T-helper 22 cell (primary cell): ENCODE measurements around the gene MPRIP.
"Not testable (repeated sequence)": the region's sequence is repeated elsewhere in the genome, so short reads cannot be mapped to it uniquely, and the experiment has no call there.

Source experiments
- DNase-seq: peaks from one replicate; pipeline ENCODE4 v3.0.0-alpha.2; 2020; ENCODE audit warnings: low read depth

The MPRIP gene

GRCh38 chr17:17127156-17127555 is 84.9 kb downstream of the MPRIP start:
- DNase-seq: no peak

GRCh38 chr17:17127730-17128291 is 85.6 kb downstream of the MPRIP start:
- DNase-seq: no peak

- DNase-seq: no peak
Measured at GRCh38 chr17:17128476-17129075, 86.3 kb downstream of the MPRIP start.

GRCh38 chr17:17129466-17129865 is 87.2 kb downstream of the MPRIP start:
- no peak for DNase-seq

- no peak for DNase-seq
Measured at GRCh38 chr17:17130077-17130844, 88.0 kb downstream of the MPRIP start.

GRCh38 chr17:17131839-17132238 is 89.6 kb downstream of the MPRIP start:
- DNase-seq: no peak

- DNase-seq: no peak
Measured at GRCh38 chr17:17132746-17133145, 90.5 kb downstream of the MPRIP start.

- no peak for DNase-seq
Measured at GRCh38 chr17:17134051-17134956, 92.0 kb downstream of the MPRIP start.

- no peak for DNase-seq
Measured at GRCh38 chr17:17134957-17135333, 92.7 kb downstream of the MPRIP start.

- DNase-seq: not testable (repeated sequence)
Measured at GRCh38 chr17:17136221-17136620, 94.0 kb downstream of the MPRIP start.

- DNase-seq: no peak
Measured at GRCh38 chr17:17137731-17138585, 95.7 kb downstream of the MPRIP start.

GRCh38 chr17:17139972-17140589 is 97.8 kb downstream of the MPRIP start:
- no peak for DNase-seq

- DNase-seq: no peak
Measured at GRCh38 chr17:17140590-17140980, 98.3 kb downstream of the MPRIP start.

GRCh38 chr17:17141279-17141678 is 99.0 kb downstream of the MPRIP start:
- no peak for DNase-seq

- DNase-seq: no peak
Measured at GRCh38 chr17:17141860-17142552, 99.7 kb downstream of the MPRIP start.

- no peak for DNase-seq
Measured at GRCh38 chr17:17142556-17142955, 100.3 kb downstream of the MPRIP start.

GRCh38 chr17:17143501-17143900 is 101.2 kb downstream of the MPRIP start:
- no peak for DNase-seq

- DNase-seq: no peak
Measured at GRCh38 chr17:17144061-17144460, 101.8 kb downstream of the MPRIP start.

GRCh38 chr17:17144916-17145665 is 102.8 kb downstream of the MPRIP start:
- DNase-seq: no peak
